ENCODE results near the gene ASXL1.
A peak's percentile ranks its signal among the peaks of the same experiment; 100 is the strongest.

Gene ASXL1

GRCh38 chr20:32357869-32358631, at the start of gene ASXL1:
Gene ASXL1 (plus strand): TSS chr20:32358331. CDS start chr20:32358776, 445 bp downstream.
- TF ChIP-seq CTCF (conservative IDR thresholded peaks at IDR 0.05) = no peak
- H3K27ac ChIP-seq = peak within 1 kb of the TSS; percentile 98

- TF ChIP-seq CTCF (conservative IDR thresholded peaks at IDR 0.05) = no peak
- H3K27ac ChIP-seq = no peak overlapping the region
Observed at GRCh38 chr20:32312718-32313424, 45.3 kb upstream of the ASXL1 start.

DNA sequence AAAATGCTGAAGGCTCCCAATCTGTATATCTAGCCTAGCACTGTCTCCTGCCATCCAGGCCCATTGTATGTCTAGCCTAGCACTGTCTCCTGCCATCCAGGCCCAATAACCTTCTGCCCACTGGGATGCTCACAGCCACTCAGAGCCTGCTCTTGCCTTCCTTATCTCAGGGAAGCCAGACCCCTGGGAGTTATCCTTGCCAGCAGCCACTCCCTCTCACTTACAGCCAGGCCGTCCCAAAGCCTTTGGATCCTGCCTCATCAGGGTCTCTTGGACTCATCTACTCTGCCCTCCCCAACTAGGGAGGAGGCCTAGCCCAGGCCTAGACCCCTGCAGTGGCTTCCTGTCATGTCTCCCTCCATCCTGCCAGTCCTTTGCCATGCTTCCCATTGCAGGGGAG, 43.4 kb upstream of the ASXL1 start:
- no peak overlapping the region for H3K27ac ChIP-seq
- no peak for TF ChIP-seq CTCF (conservative IDR thresholded peaks at IDR 0.05)

DNA sequence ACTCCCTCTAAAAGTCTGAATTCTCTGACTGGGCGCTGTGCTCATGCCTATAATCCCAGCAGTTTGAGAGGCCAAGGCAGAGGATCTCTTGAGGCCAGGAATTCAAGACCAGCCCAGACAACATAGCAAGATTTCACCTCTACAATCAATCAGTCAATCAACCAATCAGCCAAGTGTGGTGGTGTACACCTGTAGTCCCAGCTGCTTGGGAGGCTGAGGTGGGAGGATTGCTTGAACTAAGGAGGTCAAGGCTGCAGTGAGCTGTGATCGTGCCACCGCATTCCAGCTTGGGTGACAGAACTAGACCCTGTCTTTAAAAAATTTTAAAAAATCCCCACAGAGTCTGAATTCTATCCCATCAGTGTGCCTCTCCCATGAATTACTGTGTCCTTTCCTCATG, 42.7 kb upstream of the ASXL1 start:
- no peak overlapping the region for H3K27ac ChIP-seq
- TF ChIP-seq CTCF (conservative IDR thresholded peaks at IDR 0.05) = no peak

GRCh38 chr20:32315891-32316290, 42.2 kb upstream of the ASXL1 start:
- TF ChIP-seq CTCF (conservative IDR thresholded peaks at IDR 0.05) = no peak
- H3K27ac ChIP-seq = no peak overlapping the region

DNA sequence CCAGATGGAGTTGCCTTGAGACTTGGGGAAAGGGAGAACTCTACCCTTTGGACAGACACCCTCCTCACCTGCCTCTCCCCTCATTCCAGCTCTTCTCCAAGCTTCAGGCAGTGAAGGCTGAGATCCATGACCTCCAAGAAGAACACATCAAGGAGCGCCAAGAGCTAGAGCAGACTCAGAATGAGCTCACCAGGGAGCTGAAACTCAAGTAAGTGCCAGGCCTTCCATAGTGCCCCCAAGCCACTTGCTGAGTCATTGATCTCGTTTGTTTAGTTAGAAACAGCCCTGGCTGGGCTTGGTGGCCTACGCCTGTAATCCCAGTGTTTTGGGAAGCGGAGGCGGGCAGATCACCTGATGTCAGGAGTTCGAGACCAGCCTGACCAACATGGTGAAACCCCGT, 41.5 kb upstream of the ASXL1 start:
- no peak for TF ChIP-seq CTCF (conservative IDR thresholded peaks at IDR 0.05)
- H3K27ac ChIP-seq = no peak overlapping the region

GRCh38 chr20:32319100-32319499, 39.0 kb upstream of the ASXL1 start:
- no peak for TF ChIP-seq CTCF (conservative IDR thresholded peaks at IDR 0.05)
- H3K27ac ChIP-seq = no peak overlapping the region

Measured in VCaP (cell line).